Measurements from ENCODE around the gene SRP68.

SRP68 gene

DNA sequence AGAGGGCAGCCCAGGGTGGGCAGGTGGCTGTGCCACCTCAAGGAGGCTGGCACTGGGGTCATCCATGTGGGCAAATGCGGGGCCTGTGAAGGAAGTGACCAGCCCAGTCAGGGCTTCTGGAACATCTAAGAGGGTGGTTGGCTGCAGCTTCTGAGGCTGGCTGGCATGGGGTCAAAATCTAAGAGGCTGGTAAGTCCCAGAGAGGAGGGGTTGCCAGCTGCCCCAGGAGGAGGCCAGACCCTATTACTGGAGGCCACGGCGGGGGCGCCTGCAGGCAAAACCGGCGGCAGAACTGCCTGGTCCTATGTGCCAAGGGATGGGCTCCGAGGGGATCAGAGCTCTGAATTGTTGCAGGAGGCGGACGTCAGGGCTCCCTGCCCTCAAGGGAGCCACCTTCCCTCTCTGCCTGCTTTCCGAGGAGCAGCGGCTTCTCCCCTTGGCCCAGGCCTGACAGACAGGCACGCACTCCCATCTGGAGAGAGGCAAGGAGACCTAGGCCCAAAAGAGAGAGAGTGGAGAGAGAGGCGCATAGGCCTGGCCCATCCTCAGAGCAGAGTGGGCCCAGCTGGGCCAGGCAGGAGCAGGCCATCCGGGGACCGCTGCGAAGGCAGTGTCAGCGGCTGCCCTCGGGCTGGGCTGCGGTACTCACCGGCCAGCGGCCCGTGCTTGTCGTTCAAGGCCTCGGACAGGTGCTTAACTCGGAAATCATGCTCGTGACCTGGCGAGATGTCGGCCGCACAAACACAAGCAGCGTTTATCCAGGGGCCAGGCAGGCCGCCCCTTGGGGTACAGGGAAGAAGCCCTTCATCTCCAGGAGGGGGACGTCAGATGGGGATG, 17.6 kb upstream of the SRP68 start:
- TF ChIP-seq POLR2AphosphoS5 (IDR thresholded peaks at IDR 0.05; ENCODE audit: low read depth, low read length): no peak
- TF ChIP-seq, protein P1, sequence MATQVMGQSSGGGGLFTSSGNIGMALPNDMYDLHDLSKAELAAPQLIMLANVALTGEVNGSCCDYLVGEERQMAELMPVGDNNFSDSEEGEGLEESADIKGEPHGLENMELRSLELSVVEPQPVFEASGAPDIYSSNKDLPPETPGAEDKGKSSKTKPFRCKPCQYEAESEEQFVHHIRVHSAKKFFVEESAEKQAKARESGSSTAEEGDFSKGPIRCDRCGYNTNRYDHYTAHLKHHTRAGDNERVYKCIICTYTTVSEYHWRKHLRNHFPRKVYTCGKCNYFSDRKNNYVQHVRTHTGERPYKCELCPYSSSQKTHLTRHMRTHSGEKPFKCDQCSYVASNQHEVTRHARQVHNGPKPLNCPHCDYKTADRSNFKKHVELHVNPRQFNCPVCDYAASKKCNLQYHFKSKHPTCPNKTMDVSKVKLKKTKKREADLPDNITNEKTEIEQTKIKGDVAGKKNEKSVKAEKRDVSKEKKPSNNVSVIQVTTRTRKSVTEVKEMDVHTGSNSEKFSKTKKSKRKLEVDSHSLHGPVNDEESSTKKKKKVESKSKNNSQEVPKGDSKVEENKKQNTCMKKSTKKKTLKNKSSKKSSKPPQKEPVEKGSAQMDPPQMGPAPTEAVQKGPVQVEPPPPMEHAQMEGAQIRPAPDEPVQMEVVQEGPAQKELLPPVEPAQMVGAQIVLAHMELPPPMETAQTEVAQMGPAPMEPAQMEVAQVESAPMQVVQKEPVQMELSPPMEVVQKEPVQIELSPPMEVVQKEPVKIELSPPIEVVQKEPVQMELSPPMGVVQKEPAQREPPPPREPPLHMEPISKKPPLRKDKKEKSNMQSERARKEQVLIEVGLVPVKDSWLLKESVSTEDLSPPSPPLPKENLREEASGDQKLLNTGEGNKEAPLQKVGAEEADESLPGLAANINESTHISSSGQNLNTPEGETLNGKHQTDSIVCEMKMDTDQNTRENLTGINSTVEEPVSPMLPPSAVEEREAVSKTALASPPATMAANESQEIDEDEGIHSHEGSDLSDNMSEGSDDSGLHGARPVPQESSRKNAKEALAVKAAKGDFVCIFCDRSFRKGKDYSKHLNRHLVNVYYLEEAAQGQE (IDR thresholded peaks at IDR 0.05; ENCODE audit: insufficient read depth in 1 of 2, low read depth in 2 of 2, low read length in 2 of 2): no peak
- no peak for TF ChIP-seq FOXP2 (optimal IDR thresholded peaks at IDR 0.05; ENCODE audit: borderline replicate concordance, extremely low read depth, extremely low read length, insufficient read depth)
- TF ChIP-seq TAF1 (IDR thresholded peaks at IDR 0.05; ENCODE audit: borderline replicate concordance, insufficient read depth, low read length): no peak
- TF ChIP-seq SIN3A (IDR thresholded peaks at IDR 0.05; ENCODE audit: borderline replicate concordance, insufficient read depth, low read length): no peak

DNA sequence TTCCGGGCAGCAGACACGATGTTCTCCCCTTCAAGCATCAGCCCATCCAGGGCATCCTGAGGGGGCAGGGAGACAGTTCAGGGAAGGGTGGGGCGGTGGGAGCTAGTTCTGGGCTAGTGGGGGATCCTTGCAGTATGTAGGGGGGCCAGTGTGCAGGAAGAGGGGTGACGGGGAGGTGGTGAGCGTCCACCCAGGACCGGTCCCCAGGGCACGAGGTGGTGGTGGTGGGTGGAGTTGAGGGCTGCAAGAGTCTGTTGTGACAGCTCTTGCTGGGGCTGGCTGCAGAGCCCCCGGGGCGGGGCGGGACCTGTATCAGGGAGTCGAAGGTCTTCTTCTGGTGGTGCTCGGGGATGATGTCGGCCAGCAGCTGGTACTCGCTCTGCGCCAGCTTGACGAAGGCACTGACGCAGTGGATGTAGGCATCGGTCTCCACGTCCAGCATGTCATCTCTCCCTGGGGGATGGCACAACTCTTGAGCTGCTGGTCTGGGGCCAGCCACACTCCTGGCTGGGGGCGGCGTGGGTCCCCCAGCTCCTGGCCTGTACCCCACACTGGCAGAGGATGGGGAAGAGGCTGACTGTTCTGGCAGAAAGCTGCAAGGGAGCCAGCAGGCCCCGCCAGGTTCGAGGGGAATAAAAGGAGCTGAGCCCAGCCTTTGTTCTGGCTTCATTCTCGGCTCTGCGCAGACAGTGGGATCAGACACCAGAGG, 16.7 kb upstream of the SRP68 start:
- TF ChIP-seq, protein P1 (IDR thresholded peaks at IDR 0.05; ENCODE audit: insufficient read depth in 1 of 2, low read depth in 2 of 2, low read length in 2 of 2): no peak
- TF ChIP-seq FOXP2 (optimal IDR thresholded peaks at IDR 0.05; ENCODE audit: borderline replicate concordance, extremely low read depth, extremely low read length, insufficient read depth): no peak
- TF ChIP-seq SIN3A (IDR thresholded peaks at IDR 0.05; ENCODE audit: borderline replicate concordance, insufficient read depth, low read length): no peak
- no peak for TF ChIP-seq TAF1 (IDR thresholded peaks at IDR 0.05; ENCODE audit: borderline replicate concordance, insufficient read depth, low read length)

- TF ChIP-seq TAF1 (IDR thresholded peaks at IDR 0.05; ENCODE audit: borderline replicate concordance, insufficient read depth, low read length) (no peak), FOXP2 (optimal IDR thresholded peaks at IDR 0.05; ENCODE audit: borderline replicate concordance, extremely low read depth, extremely low read length, insufficient read depth) (no peak), SIN3A (IDR thresholded peaks at IDR 0.05; ENCODE audit: borderline replicate concordance, insufficient read depth, low read length) (no peak), POLR2AphosphoS5 (IDR thresholded peaks at IDR 0.05; ENCODE audit: low read depth, low read length) (no peak)
- TF ChIP-seq, protein P1 (IDR thresholded peaks at IDR 0.05; ENCODE audit: insufficient read depth in 1 of 2, low read depth in 2 of 2, low read length in 2 of 2): no peak
Measured at GRCh38 chr17:76088041-76088867, 15.9 kb upstream of the SRP68 start.

DNA sequence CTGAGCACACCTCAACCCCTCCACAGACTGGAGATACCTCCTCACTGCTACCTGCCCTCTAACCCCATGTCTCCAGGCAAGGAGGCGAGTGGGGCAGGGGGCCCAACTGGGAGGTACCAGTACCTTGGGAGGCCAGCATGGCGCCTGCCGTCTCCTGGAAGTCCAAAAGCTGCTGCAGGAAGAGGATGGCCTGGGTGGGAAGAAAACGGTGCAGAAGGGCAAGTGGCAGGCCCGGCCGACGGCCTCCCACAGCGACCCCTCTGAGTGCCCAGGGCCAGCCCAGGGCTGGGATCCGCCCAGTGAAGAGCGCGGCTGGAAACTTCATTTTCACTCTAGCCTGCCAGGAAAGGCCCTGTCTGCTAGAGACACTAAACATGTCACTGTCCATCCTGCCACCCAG, 15.2 kb upstream of the SRP68 start:
- no peak for TF ChIP-seq FOXP2 (optimal IDR thresholded peaks at IDR 0.05; ENCODE audit: borderline replicate concordance, extremely low read depth, extremely low read length, insufficient read depth)
- no peak for TF ChIP-seq POLR2AphosphoS5 (IDR thresholded peaks at IDR 0.05; ENCODE audit: low read depth, low read length)
- TF ChIP-seq SIN3A (IDR thresholded peaks at IDR 0.05; ENCODE audit: borderline replicate concordance, insufficient read depth, low read length): no peak
- TF ChIP-seq, protein P1 (IDR thresholded peaks at IDR 0.05; ENCODE audit: insufficient read depth in 1 of 2, low read depth in 2 of 2, low read length in 2 of 2): no peak
- TF ChIP-seq TAF1 (IDR thresholded peaks at IDR 0.05; ENCODE audit: borderline replicate concordance, insufficient read depth, low read length): no peak
